Lower leg skin (tissue), 4 donors: ENCODE measurements around the gene DNAI2. TPM values are rescaled to one million over a fixed set of nuclear protein-coding genes. Genes with fewer than 3 reads are reported as not detected.

Source experiments
- DNase-seq, 2 donors: peaks; one replicate each; pipeline ENCODE4 v3.0.0-alpha.2; 2019; ENCODE audit warnings: low spot score in 2 of 2
- H3K4me3 ChIP-seq: fragments of 200-600 bp; sonication (generic); 2 replicates; pipeline ENCODE4 v1.5.1; 2017; ENCODE audit warnings: mild to moderate bottlenecking, low read depth; ENCODE audit not compliant: poor library complexity, severe bottlenecking
- CTCF ChIP-seq, 3 donors: fragments of 450-650 bp; IDR thresholded peaks; one replicate each; pipeline ENCODE4 v1.5.1; 2016; ENCODE audit warnings: antibody characterized with exemption in 3 of 3, mild to moderate bottlenecking in 3 of 3, moderate library complexity in 2 of 3
- POLR2A ChIP-seq, 2 donors: fragments of 450-650 bp; IDR thresholded peaks; one replicate each; pipeline ENCODE4 v1.6.1; 2016 to 2017; ENCODE audit warnings: antibody characterized with exemption in 2 of 2, mild to moderate bottlenecking in 1 of 2, moderate library complexity in 1 of 2
- WGBS, 2 donors: methylation state at CpG; one replicate each; pipeline ENCODE4 v1.1.5; 2018; 5-methylcytosine and 5-hydroxymethylcytosine counted together
- intact Hi-C: fragments of 100-400 bp; cut with DNase I; formaldehyde crosslinking; loops from one replicate; pipeline ENCODE4 v1.15.0; 2023; ENCODE audit warnings: low total_unique reads
- total RNA-seq, 4 donors: library from RNA; depleted of rRNA; stranded (reverse); fragments of >200 nt; gene quantifications; one replicate each; pipeline ENCODE4 v1.1.0, GENCODE V29; 2016

Gene DNAI2
- total RNA-seq, 4 donors from 2014 or later: 0.57 TPM; not detected in 3

- H3K4me3 ChIP-seq: no peak overlapping the region
- TF ChIP-seq CTCF (IDR thresholded peaks at IDR 0.05) (no peak), POLR2A (IDR thresholded peaks at IDR 0.05) (no peak)
- DNase-seq: no peak
- intact Hi-C loops: no loop called here
- WGBS, 2 donors: 35 to 38% methylated on average over 4 of the region's 4 CpGs
These were observed 23.9 kb downstream of the DNAI2 start for GRCh38 chr17:74297941-74298340.

GRCh38 chr17:74298778-74299177 is 24.7 kb downstream of the DNAI2 start:
- no peak for DNase-seq
- WGBS, 2 donors: 89 to 90% methylated on average over 7 of the region's 7 CpGs
- TF ChIP-seq CTCF (IDR thresholded peaks at IDR 0.05) (no peak), POLR2A (IDR thresholded peaks at IDR 0.05) (no peak)
- intact Hi-C loops: no loop called here
- H3K4me3 ChIP-seq: no peak overlapping the region

- intact Hi-C loops: no loop called here
- no peak overlapping the region for H3K4me3 ChIP-seq
- 85% methylated on average over 11 of the region's 11 CpGs for WGBS, 2 donors
- DNase-seq: no peak
- TF ChIP-seq POLR2A (IDR thresholded peaks at IDR 0.05): no peak
These were observed 25.4 kb downstream of the DNAI2 start for GRCh38 chr17:74299226-74300009.

GRCh38 chr17:74303305-74303704 is 29.3 kb downstream of the DNAI2 start:
- H3K4me3 ChIP-seq: no peak overlapping the region
- TF ChIP-seq CTCF (IDR thresholded peaks at IDR 0.05): no peak
- no peak for TF ChIP-seq POLR2A (IDR thresholded peaks at IDR 0.05)
- DNase-seq: no peak
- intact Hi-C loops: no loop called here
- 93 to 94% methylated on average over 8 of the region's 8 CpGs for WGBS, 2 donors

GRCh38 chr17:74304184-74304583 is 30.1 kb downstream of the DNAI2 start:
- DNase-seq: no peak
- TF ChIP-seq CTCF (IDR thresholded peaks at IDR 0.05) (no peak), POLR2A (IDR thresholded peaks at IDR 0.05) (no peak)
- H3K4me3 ChIP-seq: no peak overlapping the region
- 76 to 78% methylated on average over 5 of the region's 5 CpGs for WGBS, 2 donors
- intact Hi-C loops: no loop called here

GRCh38 chr17:74305865-74306654 is 32.0 kb downstream of the DNAI2 start:
- intact Hi-C loops: loop anchor here (5.0 kb wide), 1 partner anchor 51 kb away; no protein-coding TSS in a partner anchor
- no peak for TF ChIP-seq CTCF (IDR thresholded peaks at IDR 0.05)
- TF ChIP-seq POLR2A (IDR thresholded peaks at IDR 0.05): no peak
- no peak for DNase-seq
- no peak overlapping the region for H3K4me3 ChIP-seq
- WGBS, 2 donors: 53 to 57% methylated on average over 10 of the region's 10 CpGs
